H9 (cell line): ENCODE measurements around the gene FREY1. TPM values are rescaled to one million over a fixed set of nuclear protein-coding genes. Genes with fewer than 3 reads are reported as not detected.

ENCODE experiments used
- DNase-seq: peaks from one replicate; pipeline ENCODE4 v3.0.0-alpha.2; 2017
- H2AFZ ChIP-seq: one replicate; pipeline ENCODE4 v1.6.1; 2013; ENCODE audit warnings: mild to moderate bottlenecking, low read length, control low read depth, moderate library complexity
- H2AK5ac ChIP-seq: 2 replicates; pipeline ENCODE4 v1.6.1; 2013; ENCODE audit warnings: low read length, control low read depth, mixed read lengths; ENCODE audit not compliant: insufficient read length
- H2BK120ac ChIP-seq: one replicate; pipeline ENCODE4 v1.6.1; 2013; ENCODE audit warnings: low read depth, mild to moderate bottlenecking, low read length, control low read depth, inconsistent platforms; ENCODE audit not compliant: poor library complexity, severe bottlenecking
- H2BK12ac ChIP-seq: 2 replicates; pipeline ENCODE4 v1.6.1; 2013; ENCODE audit warnings: low read length, control low read depth, mixed read lengths, low read depth; ENCODE audit not compliant: insufficient read length
- H2BK15ac ChIP-seq: 2 replicates; pipeline ENCODE4 v1.6.1; 2013; ENCODE audit warnings: low read depth, low read length, control low read depth
- H2BK20ac ChIP-seq: one replicate; pipeline ENCODE4 v1.6.1; 2013; ENCODE audit warnings: low read depth, mild to moderate bottlenecking, low read length, control low read depth, inconsistent platforms; ENCODE audit not compliant: poor library complexity, severe bottlenecking
- H2BK5ac ChIP-seq: 2 replicates; pipeline ENCODE4 v1.6.1; 2013; ENCODE audit warnings: low read length, control low read depth, mixed read lengths; ENCODE audit not compliant: insufficient read length
- H3K14ac ChIP-seq: 2 replicates; pipeline ENCODE4 v1.6.1; 2013; ENCODE audit warnings: low read length, control low read depth; ENCODE audit not compliant: insufficient read depth
- H3K18ac ChIP-seq: 2 replicates; pipeline ENCODE4 v1.6.1; 2013; ENCODE audit warnings: low read depth, mild to moderate bottlenecking, mixed read lengths, low read length, control low read depth; ENCODE audit not compliant: insufficient read length
- H3K23ac ChIP-seq: 2 replicates; pipeline ENCODE4 v1.6.1; 2013; ENCODE audit warnings: low read length, control low read depth, mixed read lengths, low read depth; ENCODE audit not compliant: insufficient read length
- H3K23me2 ChIP-seq: 2 replicates; pipeline ENCODE4 v1.6.1; 2013; ENCODE audit warnings: low read depth, mild to moderate bottlenecking, mixed read lengths, low read length, control low read depth; ENCODE audit not compliant: insufficient read length, poor library complexity, severe bottlenecking
- H3K27ac ChIP-seq: 2 replicates; pipeline ENCODE4 v1.5.1; 2013; ENCODE audit warnings: low read length, control low read depth, mixed read lengths, low read depth; ENCODE audit not compliant: insufficient read length
- H3K27me3 ChIP-seq: 2 replicates; pipeline ENCODE4 v1.6.1; 2013; ENCODE audit warnings: low read length, control low read depth, inconsistent platforms; ENCODE audit not compliant: insufficient read depth
- H3K4ac ChIP-seq: 2 replicates; pipeline ENCODE4 v1.6.1; 2013; ENCODE audit warnings: low read depth, mild to moderate bottlenecking, control low read depth, inconsistent platforms, low read length, moderate library complexity
- H3K4me1 ChIP-seq: 2 replicates; pipeline ENCODE4 v1.6.1; 2013; ENCODE audit warnings: low read length, control low read depth, inconsistent platforms; ENCODE audit not compliant: insufficient read depth
- H3K4me2 ChIP-seq: 2 replicates; pipeline ENCODE4 v1.6.1; 2013; ENCODE audit warnings: low read length, control low read depth, mixed read lengths; ENCODE audit not compliant: insufficient read length, insufficient read depth
- H3K56ac ChIP-seq: 2 replicates; pipeline ENCODE4 v1.6.1; 2013; ENCODE audit warnings: low read depth, mild to moderate bottlenecking, mixed read lengths, low read length, control low read depth; ENCODE audit not compliant: insufficient read length
- H3K79me1 ChIP-seq: 2 replicates; pipeline ENCODE4 v1.6.1; 2013; ENCODE audit warnings: low read depth, mild to moderate bottlenecking, moderate library complexity, low read length, control low read depth, inconsistent platforms; ENCODE audit not compliant: insufficient read depth, poor library complexity, severe bottlenecking
- H3K79me2 ChIP-seq: 2 replicates; pipeline ENCODE4 v1.6.1; 2013; ENCODE audit warnings: low read length, control low read depth, inconsistent platforms; ENCODE audit not compliant: insufficient read depth
- H3K9ac ChIP-seq: 2 replicates; pipeline ENCODE4 v1.6.1; 2013; ENCODE audit warnings: low read length, control low read depth, mixed read lengths; ENCODE audit not compliant: insufficient read length; ENCODE audit errors: extremely low read depth
- H3K9me3 ChIP-seq: one replicate; pipeline ENCODE4 v1.6.1; 2013; ENCODE audit warnings: low read depth, low read length, inconsistent platforms; ENCODE audit not compliant: control insufficient read depth
- H3T11ph ChIP-seq: one replicate; pipeline ENCODE4 v1.6.1; 2013; ENCODE audit warnings: mild to moderate bottlenecking, low read length, control low read depth, inconsistent platforms
- H4K20me1 ChIP-seq: one replicate; pipeline ENCODE4 v1.6.1; 2013; ENCODE audit not compliant: control insufficient read depth, insufficient read length, insufficient read depth
- H4K5ac ChIP-seq: 2 replicates; pipeline ENCODE4 v1.6.1; 2013; ENCODE audit warnings: low read depth, mild to moderate bottlenecking, mixed read lengths, low read length, control low read depth; ENCODE audit not compliant: insufficient read length
- H4K8ac ChIP-seq: replicated peaks from 2 replicates; pipeline ENCODE4 v1.6.1; 2013; ENCODE audit warnings: low read length, control low read depth, mixed read lengths, low read depth; ENCODE audit not compliant: insufficient read length
- H4K91ac ChIP-seq: 2 replicates; pipeline ENCODE4 v1.6.1; 2013; ENCODE audit warnings: low read depth, mild to moderate bottlenecking, moderate library complexity, mixed read lengths, low read length, control low read depth; ENCODE audit not compliant: insufficient read length
- H3K27ac Mint-ChIP-seq, 3 experiments: 2 replicates in 2 of 3; 3 replicates in 1 of 3; pipeline ENCODE4 v1.8.0; 2020 to 2021; ENCODE audit warnings: mixed read lengths in 3 of 3, mild to moderate bottlenecking in 1 of 3, moderate library complexity in 1 of 3
- H3K27me3 Mint-ChIP-seq: 2 replicates; pipeline ENCODE4 v1.8.0; 2021; ENCODE audit warnings: low read depth, mild to moderate bottlenecking, moderate library complexity, mixed read lengths
- H3K36me3 Mint-ChIP-seq, 3 experiments: 2 replicates in 2 of 3; 3 replicates in 1 of 3; pipeline ENCODE4 v1.8.0; 2020 to 2021; ENCODE audit warnings: low read depth in 3 of 3, mixed read lengths in 3 of 3; ENCODE audit not compliant: insufficient read depth in 1 of 3
- H3K4me1 Mint-ChIP-seq, 2 experiments: 2 replicates each; pipeline ENCODE4 v1.8.0; 2020; ENCODE audit warnings: mixed read lengths in 2 of 2
- H3K4me3 Mint-ChIP-seq, 2 experiments: 2 replicates in 1 of 2; 3 replicates in 1 of 2; pipeline ENCODE4 v1.8.0; 2020 to 2021; ENCODE audit warnings: mild to moderate bottlenecking in 2 of 2, mixed read lengths in 2 of 2, moderate library complexity in 1 of 2
- H3K9me3 Mint-ChIP-seq, 2 experiments: 2 replicates in 1 of 2; 3 replicates in 1 of 2; pipeline ENCODE4 v1.8.0; 2020; ENCODE audit warnings: mild to moderate bottlenecking in 2 of 2, mixed read lengths in 2 of 2, moderate library complexity in 1 of 2
- CTCF ChIP-seq: fragments of 200-600 bp; sonication (generic); conservative IDR thresholded peaks from 3 replicates; pipeline ENCODE4 v1.8.0; 2021; ENCODE audit warnings: antibody characterized with exemption, mild to moderate bottlenecking
- WGBS: extraction: QIAGEN DNeasy Blood & Tissue Kit; methylation state at CpG from one replicate; pipeline ENCODE4 v1.1.7; 2013; ENCODE audit warnings: missing lambda C conversion rate, low lambda C conversion rate, mixed read lengths; ENCODE audit not compliant: insufficient read length; ENCODE audit errors: extremely low coverage; 5-methylcytosine and 5-hydroxymethylcytosine counted together
- total RNA-seq: library from RNA; stranded (reverse); gene quantifications from 2 replicates; pipeline ENCODE4 v1.2.1, GENCODE V29; 2021

FREY1 gene
- total RNA-seq, 1 experiment from 2014 or later: 2.1 TPM

DNA sequence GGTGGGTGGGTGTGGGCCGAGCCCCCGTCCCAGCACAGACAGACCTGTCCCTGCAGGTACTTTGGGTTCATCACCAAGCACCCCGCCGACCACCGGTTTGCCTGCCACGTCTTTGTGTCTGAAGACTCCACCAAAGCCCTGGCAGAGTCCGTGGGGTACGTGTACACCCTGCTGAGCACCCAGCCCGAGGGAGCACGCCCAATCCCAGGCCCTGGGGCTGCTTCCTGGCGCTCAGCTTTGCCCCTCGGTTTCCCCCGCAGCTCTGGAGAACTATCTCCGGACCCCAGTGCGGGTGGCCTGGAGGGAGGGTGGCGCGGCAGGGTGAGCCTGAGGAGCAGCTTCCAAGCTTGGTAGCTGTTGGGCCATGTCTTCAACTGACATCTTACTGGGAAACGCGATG, 2.0 kb downstream of the FREY1 start:
- Histone ChIP-seq H2BK5ac (no peak overlapping the region), H3K79me1 (no peaks in the 10 kb centered on the region), H3K79me2 (no peaks in the 10 kb centered on the region), H2BK20ac (no peak overlapping the region), H4K20me1 (no peaks in the 10 kb centered on the region), H2AK5ac (no peak overlapping the region), H3K14ac (no peak overlapping the region), H2BK120ac (no peak overlapping the region), H3K9me3 (no peaks in the 10 kb centered on the region), H2BK12ac (no peak overlapping the region), H3K56ac (no peak overlapping the region), H3K27ac (no peak overlapping the region), H4K91ac (no peak overlapping the region), H3K23me2 (peaks cover 7% of the 10 kb centered on the region), H3K23ac (no peak overlapping the region), H3K4me2 (no peak overlapping the region), H3K4me1 (no peaks in the 10 kb centered on the region), H2BK15ac (no peak overlapping the region), H4K8ac (no peak overlapping the region), H3T11ph (no peak overlapping the region), H3K18ac (no peak overlapping the region), H2AFZ (no peak overlapping the region), H4K5ac (no peak overlapping the region), H3K27me3 (no peaks in the 10 kb centered on the region; the same call in 1 of the 2 replicates), H3K4ac (no peak overlapping the region), H3K9ac (no peak overlapping the region)
- Mint-ChIP-seq H3K4me1 (peaks cover 10 to 11% of the 10 kb centered on the region in 2 experiments), H3K27me3 (peaks cover 6% of the 10 kb centered on the region), H3K27ac (no peak overlapping the region), H3K9me3 (no peaks in the 10 kb centered on the region), H3K36me3 (peaks cover 10 to 33% (median 19%) of the 10 kb centered on the region in 3 experiments), H3K4me3 (no peak overlapping the region)
- WGBS: no CpG with 5 or more reads among the region's 19 CpGs
- DNase-seq: no peak
- no peak for TF ChIP-seq CTCF
